GM20000 (cell line): ENCODE data around the gene ASB15.
"Not testable (repeated sequence)": the region's sequence is repeated elsewhere in the genome, so short reads cannot be mapped to it uniquely, and the experiment has no call there.

Experiments
- DNase-seq: peaks from one replicate; pipeline ENCODE4 v3.0.0; 2012; ENCODE audit warnings: low spot score
- CTCF ChIP-seq: IDR thresholded peaks from 2 replicates; pipeline ENCODE4 v1.5.1; 2012; ENCODE audit warnings: mild to moderate bottlenecking, control low read depth; ENCODE audit errors: extremely low read depth, missing control alignments

ASB15 gene

GRCh38 chr7:123601530-123601929, at the start of gene ASB15:
TSS of gene ASB15 (plus strand) at chr7:123601821. CDS start at chr7:123614503, 12,682 bp downstream.
- no peak for TF ChIP-seq CTCF
- no peak for DNase-seq

GRCh38 chr7:123552134-123552533, 49.5 kb upstream of the ASB15 start:
- not testable (repeated sequence) for DNase-seq

GRCh38 chr7:123552641-123553040, 49.0 kb upstream of the ASB15 start:
- no peak for TF ChIP-seq CTCF
- DNase-seq: no peak

GRCh38 chr7:123553159-123553558, 48.5 kb upstream of the ASB15 start:
- TF ChIP-seq CTCF: no peak
- no peak for DNase-seq

- no peak for TF ChIP-seq CTCF
- DNase-seq: no peak
These were observed 46.1 kb upstream of the ASB15 start for GRCh38 chr7:123555484-123555883.

- no peak for DNase-seq
- no peak for TF ChIP-seq CTCF
These were observed 44.6 kb upstream of the ASB15 start for GRCh38 chr7:123557016-123557397.

- DNase-seq: peak; percentile 89
- no peak for TF ChIP-seq CTCF
These were observed 44.0 kb upstream of the ASB15 start, which contains the start of gene NDUFA5 for GRCh38 chr7:123557398-123558288. TSS of gene NDUFA5 (minus strand) at chr7:123557818. CDS start at chr7:123557795, 23 bp downstream.
